T-helper 2 cell treated with Interferon-gamma antibody and Interleukin-4, amounts not matched to agents 5 μg/mL and 100 μg/mL, for 36 hours (primary cell): ENCODE data around the gene MAU2.

ENCODE experiments used
- DNase-seq: peaks from one replicate; pipeline ENCODE4 v3.0.0; 2021; ENCODE audit warnings: low spot score
- H3K27ac Mint-ChIP-seq: one replicate; pipeline ENCODE4 v1.8.0; 2021; ENCODE audit warnings: mild to moderate bottlenecking, mixed read lengths
- H3K27me3 Mint-ChIP-seq: one replicate; pipeline ENCODE4 v1.8.0; 2021; ENCODE audit warnings: low read depth, mixed read lengths
- H3K36me3 Mint-ChIP-seq: one replicate; pipeline ENCODE4 v1.8.0; 2021; ENCODE audit warnings: low read depth, mixed read lengths
- H3K4me1 Mint-ChIP-seq: one replicate; pipeline ENCODE4 v1.8.0; 2021; ENCODE audit warnings: low read depth, mixed read lengths
- H3K4me3 Mint-ChIP-seq: one replicate; pipeline ENCODE4 v1.8.0; 2022; ENCODE audit warnings: mild to moderate bottlenecking, moderate library complexity, mixed read lengths
- H3K9me3 Mint-ChIP-seq: one replicate; pipeline ENCODE4 v1.8.0; 2021; ENCODE audit warnings: mixed read lengths

The MAU2 gene

GRCh38 chr19:19296953-19297689 lies 23.5 kb upstream of the MAU2 start:
- peaks cover 36% of the 10 kb centered on the region for H3K36me3 Mint-ChIP-seq
- no peak overlapping the region for H3K27ac Mint-ChIP-seq
- no peaks in the 10 kb centered on the region for H3K9me3 Mint-ChIP-seq
- DNase-seq = no peak
- no peaks in the 10 kb centered on the region for H3K27me3 Mint-ChIP-seq
- H3K4me1 Mint-ChIP-seq = no peaks in the 10 kb centered on the region
- no peak overlapping the region for H3K4me3 Mint-ChIP-seq

- Mint-ChIP-seq H3K36me3 (peaks cover 32% of the 10 kb centered on the region), H3K9me3 (no peaks in the 10 kb centered on the region), H3K27me3 (no peaks in the 10 kb centered on the region), H3K27ac (no peak overlapping the region), H3K4me3 (no peak overlapping the region), H3K4me1 (no peaks in the 10 kb centered on the region)
- DNase-seq = no peak
Measured at GRCh38 chr19:19297759-19298158, 22.9 kb upstream of the MAU2 start.

GRCh38 chr19:19300613-19301012 lies 20.0 kb upstream of the MAU2 start:
- Mint-ChIP-seq H3K36me3 (peaks cover 18% of the 10 kb centered on the region), H3K27me3 (no peaks in the 10 kb centered on the region), H3K27ac (no peak overlapping the region), H3K4me1 (no peaks in the 10 kb centered on the region), H3K9me3 (no peaks in the 10 kb centered on the region), H3K4me3 (no peak overlapping the region)
- no peak for DNase-seq

- H3K4me1 Mint-ChIP-seq = no peaks in the 10 kb centered on the region
- DNase-seq = no peak
- H3K27me3 Mint-ChIP-seq = no peaks in the 10 kb centered on the region
- no peaks in the 10 kb centered on the region for H3K9me3 Mint-ChIP-seq
- no peak overlapping the region for H3K4me3 Mint-ChIP-seq
- peaks cover 20% of the 10 kb centered on the region for H3K36me3 Mint-ChIP-seq
- no peak overlapping the region for H3K27ac Mint-ChIP-seq
Measured at GRCh38 chr19:19303411-19303810, 17.2 kb upstream of the MAU2 start.

GRCh38 chr19:19304186-19304965 lies 16.3 kb upstream of the MAU2 start:
- no peak overlapping the region for H3K27ac Mint-ChIP-seq
- no peaks in the 10 kb centered on the region for H3K4me1 Mint-ChIP-seq
- no peaks in the 10 kb centered on the region for H3K27me3 Mint-ChIP-seq

GRCh38 chr19:19305066-19305465 lies 15.6 kb upstream of the MAU2 start:
- H3K4me1 Mint-ChIP-seq = no peaks in the 10 kb centered on the region
- peaks cover 23% of the 10 kb centered on the region for H3K36me3 Mint-ChIP-seq
- H3K27ac Mint-ChIP-seq = no peak overlapping the region
- no peaks in the 10 kb centered on the region for H3K27me3 Mint-ChIP-seq
- no peak for DNase-seq
- no peak overlapping the region for H3K4me3 Mint-ChIP-seq
- H3K9me3 Mint-ChIP-seq = no peaks in the 10 kb centered on the region

More at GRCh38 chr19:19304186-19304965, 16.3 kb upstream of the MAU2 start:
- Mint-ChIP-seq H3K9me3 (no peaks in the 10 kb centered on the region), H3K4me3 (no peak overlapping the region), H3K36me3 (peaks cover 22% of the 10 kb centered on the region)
- DNase-seq = no peak

- H3K4me3 Mint-ChIP-seq = no peak overlapping the region
- no peak overlapping the region for H3K27ac Mint-ChIP-seq
- H3K36me3 Mint-ChIP-seq = peaks cover 23% of the 10 kb centered on the region
- no peak for DNase-seq
- no peaks in the 10 kb centered on the region for H3K4me1 Mint-ChIP-seq
- H3K27me3 Mint-ChIP-seq = no peaks in the 10 kb centered on the region
- no peaks in the 10 kb centered on the region for H3K9me3 Mint-ChIP-seq
Measured at GRCh38 chr19:19305696-19306095, 14.9 kb upstream of the MAU2 start.

- H3K36me3 Mint-ChIP-seq = peaks cover 19% of the 10 kb centered on the region
- H3K4me1 Mint-ChIP-seq = no peaks in the 10 kb centered on the region
- H3K4me3 Mint-ChIP-seq = no peak overlapping the region
- no peaks in the 10 kb centered on the region for H3K9me3 Mint-ChIP-seq
- no peak overlapping the region for H3K27ac Mint-ChIP-seq
- H3K27me3 Mint-ChIP-seq = no peaks in the 10 kb centered on the region
- no peak for DNase-seq
Measured at GRCh38 chr19:19306191-19306590, 14.4 kb upstream of the MAU2 start.

- H3K27me3 Mint-ChIP-seq = no peaks in the 10 kb centered on the region
- H3K4me3 Mint-ChIP-seq = no peak overlapping the region
- H3K36me3 Mint-ChIP-seq = peaks cover 22% of the 10 kb centered on the region
- no peak overlapping the region for H3K27ac Mint-ChIP-seq
- no peak for DNase-seq
- H3K4me1 Mint-ChIP-seq = no peaks in the 10 kb centered on the region
- H3K9me3 Mint-ChIP-seq = no peaks in the 10 kb centered on the region
Measured at GRCh38 chr19:19308373-19308772, 12.3 kb upstream of the MAU2 start.

GRCh38 chr19:19315444-19315843 lies 5.2 kb upstream of the MAU2 start:
- Mint-ChIP-seq H3K27ac (peak overlapping the region; percentile 42), H3K36me3 (peaks cover 23% of the 10 kb centered on the region), H3K4me3 (no peak overlapping the region), H3K9me3 (no peaks in the 10 kb centered on the region), H3K27me3 (no peaks in the 10 kb centered on the region), H3K4me1 (peaks cover 8% of the 10 kb centered on the region)
- no peak for DNase-seq

- Mint-ChIP-seq H3K4me3 (no peak overlapping the region), H3K9me3 (no peaks in the 10 kb centered on the region), H3K36me3 (peaks cover 24% of the 10 kb centered on the region), H3K27me3 (no peaks in the 10 kb centered on the region), H3K27ac (no peak overlapping the region), H3K4me1 (peaks cover 9% of the 10 kb centered on the region)
- no peak for DNase-seq
Measured at GRCh38 chr19:19316082-19316481, 4.5 kb upstream of the MAU2 start.

GRCh38 chr19:19319732-19320360 lies 783 bp upstream of the MAU2 start:
- H3K9me3 Mint-ChIP-seq = no peaks in the 10 kb centered on the region
- H3K27me3 Mint-ChIP-seq = no peaks in the 10 kb centered on the region
- H3K4me3 Mint-ChIP-seq = peak overlapping the region; percentile 98
- peak overlapping the region; percentile 99 for H3K27ac Mint-ChIP-seq
- no peak for DNase-seq
- peaks cover 32% of the 10 kb centered on the region for H3K36me3 Mint-ChIP-seq
- H3K4me1 Mint-ChIP-seq = peaks cover 21% of the 10 kb centered on the region

- H3K9me3 Mint-ChIP-seq = no peaks in the 10 kb centered on the region
- H3K4me1 Mint-ChIP-seq = peaks cover 21% of the 10 kb centered on the region
- H3K36me3 Mint-ChIP-seq = peaks cover 37% of the 10 kb centered on the region
- H3K27ac Mint-ChIP-seq = peak overlapping the region; percentile 81
- peak overlapping the region; percentile 98 for H3K4me3 Mint-ChIP-seq
- H3K27me3 Mint-ChIP-seq = no peaks in the 10 kb centered on the region
- DNase-seq = peak; percentile 6
Measured at GRCh38 chr19:19321141-19321577, 530 bp downstream of the MAU2 start.
